Epidermal melanocyte (primary cell): ENCODE results near the gene RPUSD1.
"Not testable (repeated sequence)": the region's sequence is repeated elsewhere in the genome, so short reads cannot be mapped to it uniquely, and the experiment has no call there.

ENCODE experiments used
- DNase-seq: peaks from one replicate; pipeline ENCODE4 v3.0.0; 2011; ENCODE audit warnings: low spot score; ENCODE audit not compliant: insufficient read length

Gene RPUSD1

GRCh38 chr16:751152-752006, 36.8 kb downstream of the RPUSD1 start:
- no peak for DNase-seq

- no peak for DNase-seq
Observed at GRCh38 chr16:750485-750884, 37.7 kb downstream of the RPUSD1 start.

- no peak for DNase-seq
Observed at GRCh38 chr16:749010-749409, 39.2 kb downstream of the RPUSD1 start.

GRCh38 chr16:747978-748746, 40.0 kb downstream of the RPUSD1 start:
- no peak for DNase-seq

GRCh38 chr16:746637-747036, 41.5 kb downstream of the RPUSD1 start:
- DNase-seq = no peak

GRCh38 chr16:745739-746138, 42.4 kb downstream of the RPUSD1 start:
- DNase-seq = no peak

DNA sequence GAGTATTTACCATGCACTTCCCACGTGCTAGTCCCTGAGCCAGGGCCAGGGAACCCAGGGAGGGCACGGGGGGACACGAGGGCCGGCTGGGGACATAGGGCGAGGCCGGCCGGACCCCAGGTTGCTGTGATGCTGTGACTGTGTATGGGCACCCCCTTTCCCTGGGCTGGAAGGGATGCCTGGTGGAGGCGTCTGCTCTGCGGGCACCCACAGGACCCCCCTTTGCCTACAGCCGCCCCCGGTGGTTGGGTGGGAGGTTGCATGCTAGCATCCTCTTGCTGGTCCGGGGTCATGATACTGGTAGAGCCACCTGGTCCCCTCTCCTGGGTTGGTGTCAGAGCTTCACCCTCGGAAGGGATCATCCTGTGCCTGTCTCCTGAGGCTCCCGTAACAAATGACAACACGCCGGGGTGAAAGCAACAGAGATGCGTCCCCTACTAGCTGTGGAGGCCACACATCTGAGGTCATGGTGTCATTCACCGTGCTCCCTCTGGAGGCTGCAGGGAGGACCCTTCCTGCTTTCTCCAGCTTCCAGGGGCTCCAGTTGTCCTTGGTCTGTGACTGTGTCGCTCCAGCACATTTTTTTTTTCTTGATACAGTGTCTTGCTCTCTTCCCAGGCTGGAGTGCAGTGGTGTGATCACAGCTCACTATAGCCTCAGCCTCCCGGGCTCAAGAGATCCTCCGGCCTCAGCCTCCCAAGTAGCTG, 44.2 kb downstream of the RPUSD1 start:
- DNase-seq = no peak

- DNase-seq = not testable (repeated sequence)
Observed at GRCh38 chr16:742894-743293, 45.3 kb downstream of the RPUSD1 start.

DNA sequence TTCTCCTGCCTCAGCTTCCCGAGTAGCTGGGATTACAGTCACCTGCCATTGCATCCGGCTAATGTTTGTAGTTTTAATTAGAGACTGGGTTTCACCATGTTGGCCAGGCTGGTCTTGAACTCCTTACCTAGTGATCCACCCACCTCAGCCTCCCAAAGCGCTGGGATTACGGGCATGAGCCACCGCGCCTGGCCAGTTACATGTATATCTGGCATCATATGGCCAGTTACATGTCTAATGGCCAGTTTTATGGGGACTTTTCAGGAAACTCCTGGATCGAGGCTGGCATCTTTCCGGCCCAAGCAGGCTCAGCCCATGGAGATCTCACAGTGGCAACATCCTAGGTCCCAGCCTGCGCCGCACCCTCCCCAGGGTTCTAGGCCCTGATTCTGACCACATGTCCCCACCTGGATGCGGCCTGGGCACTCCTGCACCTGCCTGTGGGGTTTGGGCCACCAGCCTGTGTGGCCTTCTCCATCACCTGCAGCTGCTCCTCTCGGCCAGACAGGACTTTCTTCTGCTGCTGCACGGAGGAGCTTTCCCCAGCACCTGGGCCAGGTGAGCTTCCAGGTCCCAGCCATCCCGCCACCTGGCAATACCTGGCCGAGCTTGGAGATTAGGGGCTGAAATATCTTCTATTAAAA, 46.1 kb downstream of the RPUSD1 start:
- no peak for DNase-seq

DNA sequence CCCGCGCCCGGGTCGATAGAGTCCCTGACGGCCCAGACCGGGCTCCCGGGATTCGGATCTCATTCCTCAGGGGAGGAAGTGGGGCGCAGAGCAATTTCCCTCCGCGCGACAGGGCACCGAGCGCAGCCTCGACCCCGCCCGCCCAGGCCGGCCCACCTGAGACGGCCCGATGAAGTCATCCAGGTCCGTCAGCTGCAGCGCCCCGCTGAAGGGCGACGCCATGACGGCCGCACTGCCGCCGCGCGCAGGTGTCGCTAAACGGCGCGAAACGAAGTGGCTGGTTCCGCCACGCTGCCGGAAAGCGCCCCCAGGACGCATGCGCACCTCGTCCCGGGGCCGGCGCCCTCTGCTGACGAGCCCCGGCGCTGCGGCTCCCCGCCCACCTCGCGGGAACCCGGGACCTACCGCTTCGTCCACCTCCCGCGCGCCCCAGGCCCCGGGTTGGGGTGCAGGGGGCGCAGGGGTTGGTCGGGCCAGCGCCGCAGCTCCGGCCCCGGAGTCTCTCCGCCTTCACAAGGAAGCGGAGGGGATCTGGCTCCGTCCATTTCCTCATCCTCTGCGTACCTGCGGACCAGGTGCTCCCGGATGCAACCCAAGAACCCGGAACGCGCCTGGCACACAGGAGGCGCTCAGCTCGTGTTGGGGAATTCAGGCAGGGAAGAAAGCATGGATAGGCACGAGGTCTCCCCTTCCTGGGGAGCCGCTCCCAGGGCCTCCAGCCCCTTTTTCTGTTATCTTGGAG, 47.2 kb downstream of the RPUSD1 start, which contains the start of gene CIAO3:
Gene CIAO3, minus strand, starts transcription at position 234 of the 742 bp plus-strand sequence. Its CDS starts 12 bp downstream, at position 222.
- peak; percentile 96 for DNase-seq

DNA sequence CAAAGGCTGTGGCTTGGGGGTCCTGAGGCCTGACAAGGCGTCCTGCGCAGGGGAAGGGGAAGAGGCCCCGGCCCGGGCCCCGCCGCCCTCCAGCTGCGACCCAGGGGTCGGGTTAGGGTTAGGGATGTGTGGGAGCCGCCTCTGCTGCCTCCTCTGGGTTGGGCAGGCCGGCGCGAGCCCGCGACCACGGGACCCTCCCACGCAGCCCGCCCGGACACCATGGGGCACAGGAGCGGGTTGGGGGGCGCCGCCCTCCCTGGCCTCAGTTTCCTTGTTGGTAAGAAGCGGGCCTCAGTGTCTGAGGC, 47.8 kb downstream of the RPUSD1 start:
- DNase-seq = no peak

DNA sequence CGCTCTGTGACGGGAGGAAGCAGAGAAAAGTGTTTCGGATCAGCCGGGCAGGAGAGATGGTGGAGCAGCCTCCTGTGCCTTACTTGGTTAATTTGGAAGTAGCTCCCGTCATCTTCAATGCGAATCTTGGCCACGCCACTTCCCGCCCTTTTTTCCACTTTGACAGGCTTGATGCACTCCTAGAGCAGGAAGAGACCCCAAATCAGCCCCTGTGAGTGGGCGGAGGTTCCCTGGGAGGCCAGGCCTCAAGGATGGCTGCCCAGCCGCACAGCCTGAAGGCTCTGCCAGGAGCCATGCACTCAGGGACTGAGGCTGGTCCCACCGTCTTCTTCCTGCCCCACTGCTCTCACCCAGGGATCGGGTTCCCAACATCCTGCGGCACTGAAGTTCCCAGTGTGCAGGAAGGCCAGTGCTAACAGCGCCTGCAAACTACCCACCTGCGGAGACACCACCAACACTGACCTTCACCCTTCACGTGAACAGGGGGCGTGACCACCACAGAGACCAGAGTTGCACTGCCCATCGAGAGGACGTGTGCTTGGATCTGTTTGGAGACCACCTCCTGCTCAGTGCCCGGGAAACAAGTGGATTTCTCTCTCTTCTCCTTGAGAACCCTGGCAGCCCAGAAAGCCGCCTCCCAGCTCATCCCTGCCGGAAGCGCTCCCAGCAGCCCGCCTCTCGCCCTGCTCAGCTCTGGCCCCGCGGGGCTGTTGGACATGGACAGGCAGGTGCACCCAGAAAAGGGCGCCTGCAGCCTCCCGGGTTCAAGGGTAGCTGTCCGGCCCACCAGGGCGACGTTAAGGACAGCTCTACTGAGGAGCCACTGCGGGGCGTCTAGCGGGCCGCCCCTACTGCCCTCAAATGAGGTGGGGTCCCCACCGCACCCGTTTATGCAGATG, 48.4 kb downstream of the RPUSD1 start:
- DNase-seq = no peak

- DNase-seq = no peak
Observed at GRCh38 chr16:736936-737481, 51.2 kb downstream of the RPUSD1 start.

GRCh38 chr16:735982-736453, 52.2 kb downstream of the RPUSD1 start:
- DNase-seq = no peak

DNA sequence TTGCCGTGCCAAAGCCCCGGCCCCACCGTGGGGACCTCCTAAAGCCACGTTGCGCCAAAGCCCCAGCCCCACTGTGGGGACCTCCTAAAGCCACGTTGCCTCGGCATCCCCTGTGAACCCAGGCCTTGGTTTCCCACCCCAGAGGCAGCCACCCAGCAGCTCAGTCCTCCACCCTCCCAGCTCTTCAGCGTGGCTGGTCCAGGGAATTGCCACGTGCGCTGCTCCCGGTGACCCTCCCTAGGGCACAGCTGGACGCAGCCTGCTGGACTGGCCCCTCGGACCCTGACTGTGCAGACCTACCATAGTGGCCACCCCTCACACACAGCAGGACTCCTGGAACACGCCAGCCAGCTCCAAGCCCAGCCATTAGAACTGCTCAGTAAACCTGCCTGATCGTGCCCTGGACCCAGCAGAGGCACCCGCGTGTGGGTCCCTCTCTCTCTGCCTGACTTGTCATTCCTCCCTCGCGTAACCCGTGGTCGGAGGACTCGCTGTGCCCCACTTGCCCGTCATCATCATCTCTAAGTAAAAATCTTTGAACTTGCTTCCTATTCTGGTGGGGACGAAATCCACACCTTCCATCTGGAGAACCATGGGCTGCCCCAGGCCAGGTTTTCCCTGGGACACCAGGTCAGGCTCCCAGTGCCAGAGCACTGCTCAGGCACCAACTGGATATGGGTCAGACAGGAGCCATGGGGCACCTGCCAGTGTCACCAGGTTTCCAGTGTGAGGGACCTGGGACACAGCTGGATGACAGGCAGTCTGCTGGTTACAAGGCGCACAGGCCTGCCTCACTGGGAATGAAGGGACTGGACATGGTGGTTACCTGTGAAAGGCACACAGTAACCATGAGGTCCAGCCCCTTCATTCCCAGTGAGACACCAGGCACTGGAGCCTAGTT, 53.0 kb downstream of the RPUSD1 start:
- DNase-seq = no peak
